ENCODE results near the gene TECPR2.

The TECPR2 gene

GRCh38 chr14:102496958-102497744, 134.4 kb downstream of the TECPR2 start:
- Mint-ChIP-seq H3K4me1 (peaks cover 11% of the 10 kb centered on the region), H3K27me3 (no peaks in the 10 kb centered on the region), H3K27ac (peak overlapping the region; percentile 42 to 46), H3K9me3 (no peaks in the 10 kb centered on the region), H3K4me3 (no peak overlapping the region)
- ATAC-seq = no peak
- no peak for DNase-seq

- Mint-ChIP-seq H3K9me3 (no peaks in the 10 kb centered on the region), H3K4me3 (no peak overlapping the region), H3K4me1 (peaks cover 11% of the 10 kb centered on the region), H3K27ac (peak overlapping the region in 1 of 2 donors; percentile 24), H3K27me3 (no peaks in the 10 kb centered on the region)
- ATAC-seq (no peak), DNase-seq (no peak)
Observed at GRCh38 chr14:102497998-102498677, 135.4 kb downstream of the TECPR2 start.

- no peak overlapping the region for H3K4me3 Mint-ChIP-seq
- ATAC-seq = peak; percentile 38
Observed at GRCh38 chr14:102498678-102499265, 136.0 kb downstream of the TECPR2 start.

GRCh38 chr14:102499401-102500157, 136.8 kb downstream of the TECPR2 start:
- ATAC-seq = no peak
- Mint-ChIP-seq H3K27ac (no peak overlapping the region), H3K4me3 (no peak overlapping the region)

More at GRCh38 chr14:102498678-102499265, 136.0 kb downstream of the TECPR2 start:
- Mint-ChIP-seq H3K27me3 (no peaks in the 10 kb centered on the region), H3K9me3 (no peaks in the 10 kb centered on the region), H3K4me1 (peaks cover 11% of the 10 kb centered on the region), H3K27ac (peak overlapping the region in 1 of 2 donors; percentile 24)
- DNase-seq = no peak

GRCh38 chr14:102500158-102500662, 137.5 kb downstream of the TECPR2 start:
- H3K9me3 Mint-ChIP-seq = no peaks in the 10 kb centered on the region
- peaks cover 11% of the 10 kb centered on the region for H3K4me1 Mint-ChIP-seq
- peak; percentile 55 for ATAC-seq
- H3K4me3 Mint-ChIP-seq = no peak overlapping the region
- H3K27me3 Mint-ChIP-seq = no peaks in the 10 kb centered on the region
- no peak for DNase-seq
- no peak overlapping the region for H3K27ac Mint-ChIP-seq

More at GRCh38 chr14:102499401-102500157, 136.8 kb downstream of the TECPR2 start:
- DNase-seq = no peak
- no peaks in the 10 kb centered on the region for H3K9me3 Mint-ChIP-seq
- H3K4me1 Mint-ChIP-seq = peaks cover 11% of the 10 kb centered on the region
- H3K27me3 Mint-ChIP-seq = no peaks in the 10 kb centered on the region

GRCh38 chr14:102500713-102501112, 138.0 kb downstream of the TECPR2 start:
- peaks cover 11% of the 10 kb centered on the region for H3K4me1 Mint-ChIP-seq
- no peak overlapping the region for H3K4me3 Mint-ChIP-seq
- ATAC-seq = no peak

GRCh38 chr14:102501751-102502315, 139.1 kb downstream of the TECPR2 start:
- Mint-ChIP-seq H3K4me3 (no peak overlapping the region), H3K9me3 (no peaks in the 10 kb centered on the region), H3K4me1 (peaks cover 11% of the 10 kb centered on the region), H3K27me3 (no peaks in the 10 kb centered on the region), H3K27ac (no peak overlapping the region)
- no peak for ATAC-seq
- DNase-seq = no peak

More at GRCh38 chr14:102500713-102501112, 138.0 kb downstream of the TECPR2 start:
- H3K27ac Mint-ChIP-seq = no peak overlapping the region
- no peak for DNase-seq
- H3K27me3 Mint-ChIP-seq = no peaks in the 10 kb centered on the region
- H3K9me3 Mint-ChIP-seq = no peaks in the 10 kb centered on the region

GRCh38 chr14:102502571-102502970, 139.8 kb downstream of the TECPR2 start:
- Mint-ChIP-seq H3K9me3 (no peaks in the 10 kb centered on the region), H3K4me1 (peaks cover 11% of the 10 kb centered on the region), H3K27me3 (no peaks in the 10 kb centered on the region), H3K27ac (no peak overlapping the region), H3K4me3 (no peak overlapping the region)
- DNase-seq (no peak), ATAC-seq (no peak)

GRCh38 chr14:102503641-102504327, 141.0 kb downstream of the TECPR2 start:
- H3K27me3 Mint-ChIP-seq = no peaks in the 10 kb centered on the region
- no peak for DNase-seq
- H3K9me3 Mint-ChIP-seq = no peaks in the 10 kb centered on the region
- H3K4me1 Mint-ChIP-seq = peaks cover 14% of the 10 kb centered on the region
- ATAC-seq = no peak
- H3K27ac Mint-ChIP-seq = no peak overlapping the region
- no peak overlapping the region for H3K4me3 Mint-ChIP-seq

- no peak overlapping the region for H3K4me3 Mint-ChIP-seq
- no peaks in the 10 kb centered on the region for H3K9me3 Mint-ChIP-seq
- no peaks in the 10 kb centered on the region for H3K27me3 Mint-ChIP-seq
- ATAC-seq (no peak), DNase-seq (no peak)
- H3K27ac Mint-ChIP-seq = no peak overlapping the region
- peaks cover 16% of the 10 kb centered on the region for H3K4me1 Mint-ChIP-seq
Observed at GRCh38 chr14:102504328-102504999, 141.7 kb downstream of the TECPR2 start.

- Mint-ChIP-seq H3K4me1 (peaks cover 15% of the 10 kb centered on the region), H3K9me3 (no peaks in the 10 kb centered on the region), H3K4me3 (no peak overlapping the region), H3K27me3 (no peaks in the 10 kb centered on the region), H3K27ac (no peak overlapping the region)
- DNase-seq (no peak), ATAC-seq (no peak)
Observed at GRCh38 chr14:102505000-102505619, 142.4 kb downstream of the TECPR2 start.

GRCh38 chr14:102505775-102506625, 143.3 kb downstream of the TECPR2 start:
- Mint-ChIP-seq H3K27me3 (no peaks in the 10 kb centered on the region), H3K9me3 (no peaks in the 10 kb centered on the region), H3K4me3 (no peak overlapping the region), H3K4me1 (peaks cover 15% of the 10 kb centered on the region), H3K27ac (no peak overlapping the region)
- no peak for ATAC-seq
- DNase-seq = no peak

GRCh38 chr14:102506626-102506925, 143.8 kb downstream of the TECPR2 start:
- H3K9me3 Mint-ChIP-seq = no peaks in the 10 kb centered on the region
- no peak overlapping the region for H3K27ac Mint-ChIP-seq
- H3K4me3 Mint-ChIP-seq = no peak overlapping the region
- H3K4me1 Mint-ChIP-seq = peaks cover 21% of the 10 kb centered on the region
- ATAC-seq (no peak), DNase-seq (no peak)
- no peaks in the 10 kb centered on the region for H3K27me3 Mint-ChIP-seq
